Memory B cell (primary cell): Measurements from ENCODE around the gene DPH3.

ENCODE experiments used
- ATAC-seq: fragments of 150-1000 bp; cut with Tn5 transposase; 2 replicates; pipeline ENCODE4 v1.10.0; 2021; ENCODE audit warnings: low read depth, mild to moderate bottlenecking, moderate library complexity
- DNase-seq, 2 donors: peaks; one replicate each; pipeline ENCODE4 v3.0.0; 2022; ENCODE audit warnings: low spot score in 2 of 2
- H3K27ac Mint-ChIP-seq: one replicate; pipeline ENCODE4 v1.8.0; 2022; ENCODE audit warnings: mild to moderate bottlenecking, moderate library complexity, mixed read lengths
- H3K27me3 Mint-ChIP-seq: one replicate; pipeline ENCODE4 v1.8.0; 2022; ENCODE audit warnings: mixed read lengths
- H3K36me3 Mint-ChIP-seq: one replicate; pipeline ENCODE4 v1.8.0; 2022; ENCODE audit warnings: mild to moderate bottlenecking, mixed read lengths
- H3K4me1 Mint-ChIP-seq: one replicate; pipeline ENCODE4 v1.8.0; 2022; ENCODE audit warnings: mixed read lengths
- H3K4me3 Mint-ChIP-seq: one replicate; pipeline ENCODE4 v1.8.0; 2022; ENCODE audit warnings: mild to moderate bottlenecking, moderate library complexity, mixed read lengths
- H3K9me3 Mint-ChIP-seq: one replicate; pipeline ENCODE4 v1.8.0; 2022; ENCODE audit warnings: mixed read lengths

Gene DPH3

GRCh38 chr3:16242177-16242576 lies 22.6 kb downstream of the DPH3 start:
- no peaks in the 10 kb centered on the region for H3K36me3 Mint-ChIP-seq
- H3K9me3 Mint-ChIP-seq, result no peaks in the 10 kb centered on the region
- H3K4me3 Mint-ChIP-seq, result no peak overlapping the region
- peaks cover 4% of the 10 kb centered on the region for H3K4me1 Mint-ChIP-seq
- no peak for ATAC-seq
- peaks cover 3% of the 10 kb centered on the region for H3K27me3 Mint-ChIP-seq
- H3K27ac Mint-ChIP-seq, result no peak overlapping the region
- no peak for DNase-seq

GRCh38 chr3:16241225-16241624 lies 23.5 kb downstream of the DPH3 start:
- H3K27me3 Mint-ChIP-seq, result peaks cover 3% of the 10 kb centered on the region
- H3K36me3 Mint-ChIP-seq, result no peaks in the 10 kb centered on the region
- no peaks in the 10 kb centered on the region for H3K9me3 Mint-ChIP-seq
- ATAC-seq (no peak), DNase-seq (no peak)
- H3K27ac Mint-ChIP-seq, result no peak overlapping the region
- H3K4me3 Mint-ChIP-seq, result no peak overlapping the region
- peaks cover 2% of the 10 kb centered on the region for H3K4me1 Mint-ChIP-seq

GRCh38 chr3:16240229-16241023 lies 24.3 kb downstream of the DPH3 start:
- Mint-ChIP-seq H3K27ac (no peak overlapping the region), H3K9me3 (no peaks in the 10 kb centered on the region), H3K4me1 (no peaks in the 10 kb centered on the region), H3K36me3 (no peaks in the 10 kb centered on the region), H3K27me3 (peaks cover 3% of the 10 kb centered on the region), H3K4me3 (no peak overlapping the region)
- no peak for ATAC-seq
- no peak for DNase-seq

- Mint-ChIP-seq H3K27me3 (peaks cover 5% of the 10 kb centered on the region), H3K27ac (no peak overlapping the region), H3K4me1 (no peaks in the 10 kb centered on the region), H3K4me3 (no peak overlapping the region), H3K9me3 (no peaks in the 10 kb centered on the region), H3K36me3 (no peaks in the 10 kb centered on the region)
- ATAC-seq (no peak), DNase-seq (no peak)
Observed at GRCh38 chr3:16239780-16240179, 25.0 kb downstream of the DPH3 start.

GRCh38 chr3:16239086-16239770 lies 25.5 kb downstream of the DPH3 start:
- H3K36me3 Mint-ChIP-seq, result peaks cover 3% of the 10 kb centered on the region
- no peak for DNase-seq

GRCh38 chr3:16236856-16237393 lies 27.8 kb downstream of the DPH3 start:
- Mint-ChIP-seq H3K36me3 (peaks cover 3% of the 10 kb centered on the region), H3K4me1 (no peaks in the 10 kb centered on the region), H3K27ac (no peak overlapping the region), H3K4me3 (no peak overlapping the region), H3K27me3 (peaks cover 9% of the 10 kb centered on the region), H3K9me3 (peaks cover 3% of the 10 kb centered on the region)
- ATAC-seq (no peak), DNase-seq (no peak)

More at GRCh38 chr3:16239086-16239770, 25.5 kb downstream of the DPH3 start:
- no peak overlapping the region for H3K4me3 Mint-ChIP-seq
- peaks cover 9% of the 10 kb centered on the region for H3K27me3 Mint-ChIP-seq
- H3K9me3 Mint-ChIP-seq, result peaks cover 3% of the 10 kb centered on the region
- no peaks in the 10 kb centered on the region for H3K4me1 Mint-ChIP-seq
- no peak overlapping the region for H3K27ac Mint-ChIP-seq
- no peak for ATAC-seq

GRCh38 chr3:16236030-16236639 lies 28.6 kb downstream of the DPH3 start:
- no peak overlapping the region for H3K4me3 Mint-ChIP-seq
- DNase-seq, result no peak
- H3K36me3 Mint-ChIP-seq, result peaks cover 3% of the 10 kb centered on the region
- H3K27me3 Mint-ChIP-seq, result peaks cover 9% of the 10 kb centered on the region
- no peak overlapping the region for H3K27ac Mint-ChIP-seq
- no peak for ATAC-seq
- H3K9me3 Mint-ChIP-seq, result peaks cover 3% of the 10 kb centered on the region
- no peaks in the 10 kb centered on the region for H3K4me1 Mint-ChIP-seq

- Mint-ChIP-seq H3K27ac (no peak overlapping the region), H3K27me3 (peaks cover 13% of the 10 kb centered on the region), H3K4me3 (no peak overlapping the region), H3K4me1 (no peaks in the 10 kb centered on the region), H3K9me3 (peaks cover 3% of the 10 kb centered on the region), H3K36me3 (peaks cover 3% of the 10 kb centered on the region)
- DNase-seq (no peak), ATAC-seq (no peak)
Observed at GRCh38 chr3:16234281-16234680, 30.5 kb downstream of the DPH3 start.

GRCh38 chr3:16233806-16234205 lies 30.9 kb downstream of the DPH3 start:
- ATAC-seq, result no peak
- no peak overlapping the region for H3K4me3 Mint-ChIP-seq
- DNase-seq, result no peak
- H3K36me3 Mint-ChIP-seq, result peaks cover 3% of the 10 kb centered on the region
- peaks cover 13% of the 10 kb centered on the region for H3K27me3 Mint-ChIP-seq
- peaks cover 3% of the 10 kb centered on the region for H3K9me3 Mint-ChIP-seq
- no peaks in the 10 kb centered on the region for H3K4me1 Mint-ChIP-seq
- no peak overlapping the region for H3K27ac Mint-ChIP-seq

- H3K27me3 Mint-ChIP-seq, result peaks cover 13% of the 10 kb centered on the region
- H3K27ac Mint-ChIP-seq, result no peak overlapping the region
- no peaks in the 10 kb centered on the region for H3K4me1 Mint-ChIP-seq
- no peak overlapping the region for H3K4me3 Mint-ChIP-seq
- DNase-seq (no peak), ATAC-seq (no peak)
- H3K9me3 Mint-ChIP-seq, result peaks cover 3% of the 10 kb centered on the region
- peaks cover 3% of the 10 kb centered on the region for H3K36me3 Mint-ChIP-seq
Observed at GRCh38 chr3:16231983-16232382, 32.8 kb downstream of the DPH3 start.

- Mint-ChIP-seq H3K9me3 (peaks cover 5% of the 10 kb centered on the region), H3K4me3 (no peak overlapping the region), H3K4me1 (no peaks in the 10 kb centered on the region), H3K27me3 (peaks cover 11% of the 10 kb centered on the region), H3K36me3 (peaks cover 3% of the 10 kb centered on the region), H3K27ac (no peak overlapping the region)
- no peak for ATAC-seq
- DNase-seq, result no peak
Observed at GRCh38 chr3:16229681-16230080, 35.1 kb downstream of the DPH3 start.

GRCh38 chr3:16227566-16227965 lies 37.2 kb downstream of the DPH3 start:
- Mint-ChIP-seq H3K9me3 (peaks cover 2% of the 10 kb centered on the region), H3K27me3 (peaks cover 4% of the 10 kb centered on the region), H3K27ac (no peak overlapping the region), H3K4me1 (peaks cover 4% of the 10 kb centered on the region), H3K4me3 (no peak overlapping the region), H3K36me3 (no peaks in the 10 kb centered on the region)
- no peak for ATAC-seq
- no peak for DNase-seq

GRCh38 chr3:16224325-16224724 lies 40.4 kb downstream of the DPH3 start:
- Mint-ChIP-seq H3K36me3 (no peaks in the 10 kb centered on the region), H3K27ac (no peak overlapping the region), H3K4me3 (no peak overlapping the region), H3K9me3 (peaks cover 2% of the 10 kb centered on the region), H3K4me1 (peaks cover 4% of the 10 kb centered on the region), H3K27me3 (no peaks in the 10 kb centered on the region)
- DNase-seq (no peak), ATAC-seq (peak; percentile 53)

GRCh38 chr3:16222547-16222946 lies 42.2 kb downstream of the DPH3 start:
- Mint-ChIP-seq H3K36me3 (no peaks in the 10 kb centered on the region), H3K4me1 (peaks cover 4% of the 10 kb centered on the region), H3K27me3 (no peaks in the 10 kb centered on the region), H3K4me3 (no peak overlapping the region), H3K27ac (no peak overlapping the region), H3K9me3 (peaks cover 2% of the 10 kb centered on the region)
- ATAC-seq (no peak), DNase-seq (no peak)
